ENCODE measurements around the gene LRRIQ4.

- TF ChIP-seq POLR2AphosphoS5 (IDR thresholded peaks at IDR 0.05) (no peak), CTCF (IDR thresholded peaks at IDR 0.05) (no peak), POLR2A (IDR thresholded peaks at IDR 0.05) (no peak), EP300 (IDR thresholded peaks at IDR 0.05) (no peak)
Observed at GRCh38 chr3:169846458-169847193, 34.0 kb downstream of the LRRIQ4 start.
